SK-N-SH (cell line): Measurements from ENCODE around the gene REV1.

ENCODE experiments used
- CHD2 ChIP-seq: fragments of 150-350 bp; IDR thresholded peaks from 2 replicates; pipeline ENCODE4 v1.6.1; 2018; ENCODE audit warnings: low read length; ENCODE audit not compliant: partially characterized antibody
- EZH2phosphoT487 ChIP-seq: fragments of 200-600 bp; sonication (generic); IDR thresholded peaks from 2 replicates; pipeline ENCODE4 v1.6.1; 2017; ENCODE audit warnings: low read depth, mixed run types, mild to moderate bottlenecking, antibody characterized with exemption, moderate library complexity, borderline replicate concordance
- FOXM1 ChIP-seq: IDR thresholded peaks from 2 replicates; pipeline ENCODE4 v1.4.0; 2012; ENCODE audit warnings: low read depth, mild to moderate bottlenecking
- GABPA ChIP-seq: IDR thresholded peaks from 2 replicates; pipeline ENCODE4 v1.4.0; 2012; ENCODE audit warnings: low read depth, mild to moderate bottlenecking
- GATA2 ChIP-seq: sonication (generic); formaldehyde crosslinking; IDR thresholded peaks from 2 replicates; pipeline ENCODE4 v1.5.0; 2020; ENCODE audit warnings: mild to moderate bottlenecking, missing genetic modification reagents
- MXI1 ChIP-seq: IDR thresholded peaks from 2 replicates; pipeline ENCODE4 v1.6.1; 2012; ENCODE audit warnings: mild to moderate bottlenecking, low read depth, low read length, improper control_type of control experiment
- NRF1 ChIP-seq: IDR thresholded peaks from 2 replicates; pipeline ENCODE4 v1.6.1; 2012; ENCODE audit warnings: low read depth, mild to moderate bottlenecking, low read length
- RFX5 ChIP-seq: IDR thresholded peaks from 2 replicates; pipeline ENCODE4 v1.6.1; 2012; ENCODE audit warnings: mild to moderate bottlenecking, improper control_type of control experiment, low read length
- TAF1 ChIP-seq: IDR thresholded peaks from 2 replicates; pipeline ENCODE4 v1.6.1; 2012; ENCODE audit warnings: low read depth, mild to moderate bottlenecking, low read length, moderate library complexity, borderline replicate concordance
- YY1 ChIP-seq: IDR thresholded peaks from 2 replicates; pipeline ENCODE4 v1.4.0; 2012; ENCODE audit warnings: low read depth, mild to moderate bottlenecking
- TF ChIP-seq, protein P1 (sequence below): fragments of 200-600 bp; sonication (generic); IDR thresholded peaks from 2 replicates; pipeline ENCODE4 v1.6.1; 2017; ENCODE audit warnings: antibody characterized with exemption, mild to moderate bottlenecking, moderate library complexity
- TF ChIP-seq, protein P2 (sequence below): IDR thresholded peaks from 2 replicates; pipeline ENCODE4 v1.6.1; 2012; ENCODE audit warnings: mild to moderate bottlenecking, low read depth, low read length, moderate library complexity
- TF ChIP-seq, protein P3 (sequence below): fragments of 150-350 bp; IDR thresholded peaks from 2 replicates; pipeline ENCODE4 v1.6.1; 2017; ENCODE audit warnings: antibody characterized with exemption, low read length, low read depth, borderline replicate concordance
- TF ChIP-seq, protein P4 (sequence below): IDR thresholded peaks from 2 replicates; pipeline ENCODE4 v1.4.0; 2012; ENCODE audit warnings: low read depth

DNA sequence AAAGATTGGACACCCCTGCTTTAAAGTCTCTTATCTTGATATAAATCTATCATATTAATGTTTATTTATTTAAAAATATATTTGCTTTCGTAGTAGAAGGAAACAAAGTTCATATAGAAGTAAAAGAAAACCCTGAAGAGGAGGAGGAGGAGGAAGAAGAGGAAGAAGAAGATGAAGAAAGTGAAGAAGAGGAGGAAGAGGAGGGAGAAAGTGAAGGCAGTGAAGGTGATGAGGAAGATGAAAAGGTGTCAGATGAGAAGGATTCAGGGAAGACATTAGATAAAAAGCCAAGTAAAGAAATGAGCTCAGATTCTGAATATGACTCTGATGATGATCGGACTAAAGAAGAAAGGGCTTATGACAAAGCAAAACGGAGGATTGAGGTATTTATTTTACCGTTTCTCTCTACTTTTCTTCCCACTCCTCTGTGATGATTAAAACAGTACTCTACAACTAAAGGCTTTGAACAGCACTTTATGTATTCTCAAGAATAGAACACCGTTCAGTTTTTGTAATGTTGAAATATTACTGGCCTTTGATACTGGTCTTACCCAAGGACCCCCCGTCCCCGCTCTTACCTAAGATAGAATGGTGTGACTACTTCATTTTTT is 113.5 kb downstream of the REV1 start:
- TF ChIP-seq, protein P1, sequence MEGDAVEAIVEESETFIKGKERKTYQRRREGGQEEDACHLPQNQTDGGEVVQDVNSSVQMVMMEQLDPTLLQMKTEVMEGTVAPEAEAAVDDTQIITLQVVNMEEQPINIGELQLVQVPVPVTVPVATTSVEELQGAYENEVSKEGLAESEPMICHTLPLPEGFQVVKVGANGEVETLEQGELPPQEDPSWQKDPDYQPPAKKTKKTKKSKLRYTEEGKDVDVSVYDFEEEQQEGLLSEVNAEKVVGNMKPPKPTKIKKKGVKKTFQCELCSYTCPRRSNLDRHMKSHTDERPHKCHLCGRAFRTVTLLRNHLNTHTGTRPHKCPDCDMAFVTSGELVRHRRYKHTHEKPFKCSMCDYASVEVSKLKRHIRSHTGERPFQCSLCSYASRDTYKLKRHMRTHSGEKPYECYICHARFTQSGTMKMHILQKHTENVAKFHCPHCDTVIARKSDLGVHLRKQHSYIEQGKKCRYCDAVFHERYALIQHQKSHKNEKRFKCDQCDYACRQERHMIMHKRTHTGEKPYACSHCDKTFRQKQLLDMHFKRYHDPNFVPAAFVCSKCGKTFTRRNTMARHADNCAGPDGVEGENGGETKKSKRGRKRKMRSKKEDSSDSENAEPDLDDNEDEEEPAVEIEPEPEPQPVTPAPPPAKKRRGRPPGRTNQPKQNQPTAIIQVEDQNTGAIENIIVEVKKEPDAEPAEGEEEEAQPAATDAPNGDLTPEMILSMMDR = no peak
- no peak for TF ChIP-seq YY1
- no peak for TF ChIP-seq GATA2 (CRISPR knock-in tag)
- TF ChIP-seq CHD2 = no peak
- no peak for TF ChIP-seq TAF1
- TF ChIP-seq GABPA = no peak
- TF ChIP-seq MXI1 = no peak
- no peak for TF ChIP-seq NRF1
- TF ChIP-seq, protein P2, sequence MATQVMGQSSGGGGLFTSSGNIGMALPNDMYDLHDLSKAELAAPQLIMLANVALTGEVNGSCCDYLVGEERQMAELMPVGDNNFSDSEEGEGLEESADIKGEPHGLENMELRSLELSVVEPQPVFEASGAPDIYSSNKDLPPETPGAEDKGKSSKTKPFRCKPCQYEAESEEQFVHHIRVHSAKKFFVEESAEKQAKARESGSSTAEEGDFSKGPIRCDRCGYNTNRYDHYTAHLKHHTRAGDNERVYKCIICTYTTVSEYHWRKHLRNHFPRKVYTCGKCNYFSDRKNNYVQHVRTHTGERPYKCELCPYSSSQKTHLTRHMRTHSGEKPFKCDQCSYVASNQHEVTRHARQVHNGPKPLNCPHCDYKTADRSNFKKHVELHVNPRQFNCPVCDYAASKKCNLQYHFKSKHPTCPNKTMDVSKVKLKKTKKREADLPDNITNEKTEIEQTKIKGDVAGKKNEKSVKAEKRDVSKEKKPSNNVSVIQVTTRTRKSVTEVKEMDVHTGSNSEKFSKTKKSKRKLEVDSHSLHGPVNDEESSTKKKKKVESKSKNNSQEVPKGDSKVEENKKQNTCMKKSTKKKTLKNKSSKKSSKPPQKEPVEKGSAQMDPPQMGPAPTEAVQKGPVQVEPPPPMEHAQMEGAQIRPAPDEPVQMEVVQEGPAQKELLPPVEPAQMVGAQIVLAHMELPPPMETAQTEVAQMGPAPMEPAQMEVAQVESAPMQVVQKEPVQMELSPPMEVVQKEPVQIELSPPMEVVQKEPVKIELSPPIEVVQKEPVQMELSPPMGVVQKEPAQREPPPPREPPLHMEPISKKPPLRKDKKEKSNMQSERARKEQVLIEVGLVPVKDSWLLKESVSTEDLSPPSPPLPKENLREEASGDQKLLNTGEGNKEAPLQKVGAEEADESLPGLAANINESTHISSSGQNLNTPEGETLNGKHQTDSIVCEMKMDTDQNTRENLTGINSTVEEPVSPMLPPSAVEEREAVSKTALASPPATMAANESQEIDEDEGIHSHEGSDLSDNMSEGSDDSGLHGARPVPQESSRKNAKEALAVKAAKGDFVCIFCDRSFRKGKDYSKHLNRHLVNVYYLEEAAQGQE = no peak
- TF ChIP-seq RFX5 = no peak
- TF ChIP-seq, protein P3, sequence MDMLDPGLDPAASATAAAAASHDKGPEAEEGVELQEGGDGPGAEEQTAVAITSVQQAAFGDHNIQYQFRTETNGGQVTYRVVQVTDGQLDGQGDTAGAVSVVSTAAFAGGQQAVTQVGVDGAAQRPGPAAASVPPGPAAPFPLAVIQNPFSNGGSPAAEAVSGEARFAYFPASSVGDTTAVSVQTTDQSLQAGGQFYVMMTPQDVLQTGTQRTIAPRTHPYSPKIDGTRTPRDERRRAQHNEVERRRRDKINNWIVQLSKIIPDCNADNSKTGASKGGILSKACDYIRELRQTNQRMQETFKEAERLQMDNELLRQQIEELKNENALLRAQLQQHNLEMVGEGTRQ = no peak
- TF ChIP-seq FOXM1 = no peak
- no peak for TF ChIP-seq EZH2phosphoT487
- TF ChIP-seq, protein P4, sequence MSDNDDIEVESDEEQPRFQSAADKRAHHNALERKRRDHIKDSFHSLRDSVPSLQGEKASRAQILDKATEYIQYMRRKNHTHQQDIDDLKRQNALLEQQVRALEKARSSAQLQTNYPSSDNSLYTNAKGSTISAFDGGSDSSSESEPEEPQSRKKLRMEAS = no peak
